K562 treated with DMSO at 1 percent for 24 hours (cell line): ENCODE measurements around the gene FAM83D. TPM values are rescaled to one million over a fixed set of nuclear protein-coding genes. Genes with fewer than 3 reads are reported as not detected.

Source experiments
- total RNA-seq: library from RNA; unstranded; fragments of 300-600 nt; gene quantifications from 2 replicates; pipeline ENCODE4 v1.2.3, GENCODE V29; 2022; ENCODE audit warnings: low read depth; ENCODE audit not compliant: insufficient read depth

FAM83D gene, protein sequence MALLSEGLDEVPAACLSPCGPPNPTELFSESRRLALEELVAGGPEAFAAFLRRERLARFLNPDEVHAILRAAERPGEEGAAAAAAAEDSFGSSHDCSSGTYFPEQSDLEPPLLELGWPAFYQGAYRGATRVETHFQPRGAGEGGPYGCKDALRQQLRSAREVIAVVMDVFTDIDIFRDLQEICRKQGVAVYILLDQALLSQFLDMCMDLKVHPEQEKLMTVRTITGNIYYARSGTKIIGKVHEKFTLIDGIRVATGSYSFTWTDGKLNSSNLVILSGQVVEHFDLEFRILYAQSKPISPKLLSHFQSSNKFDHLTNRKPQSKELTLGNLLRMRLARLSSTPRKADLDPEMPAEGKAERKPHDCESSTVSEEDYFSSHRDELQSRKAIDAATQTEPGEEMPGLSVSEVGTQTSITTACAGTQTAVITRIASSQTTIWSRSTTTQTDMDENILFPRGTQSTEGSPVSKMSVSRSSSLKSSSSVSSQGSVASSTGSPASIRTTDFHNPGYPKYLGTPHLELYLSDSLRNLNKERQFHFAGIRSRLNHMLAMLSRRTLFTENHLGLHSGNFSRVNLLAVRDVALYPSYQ
- 21.6 and 22.9 TPM in 2 replicates for total RNA-seq

GRCh38 chr20:38926142-38926933, at the start of gene FAM83D:
TSS of gene FAM83D (plus strand) at chr20:38926417. CDS start at chr20:38926443, 26 bp downstream.

GRCh38 chr20:38962044-38962927, 36.1 kb downstream of the FAM83D start, which contains the start of gene DHX35:
TSS of gene DHX35 (plus strand) at chr20:38962344. CDS start at chr20:38962368, 24 bp downstream.

Other genes starting within 250 kb of the FAM83D start
- not detected in 2 replicates for gene SLC32A1, start 201.9 kb upstream of the FAM83D start, total RNA-seq
- gene ACTR5, start 178.0 kb upstream of the FAM83D start, total RNA-seq = 9.9 and 10.1 TPM in 2 replicates
- gene PPP1R16B, start 120.7 kb upstream of the FAM83D start, total RNA-seq = 8.3 and 8.5 TPM in 2 replicates
- 5.6 and 7.4 TPM in 2 replicates for gene DHX35, start 35.9 kb downstream of the FAM83D start, total RNA-seq